ENCODE results near the gene PGAP2. TPM values are rescaled to one million over a fixed set of nuclear protein-coding genes. Genes with fewer than 3 reads are reported as not detected.

PGAP2 gene
- polyA plus RNA-seq, 1 experiment: 20.8 TPM

GRCh38 chr11:3834349-3834663 lies 25.9 kb downstream of the PGAP2 start:
- no peaks in the 10 kb centered on the region for H3K9me3 ChIP-seq (ENCODE audit: control insufficient read depth, insufficient read depth, low read length)
- no peaks in the 10 kb centered on the region for H3K27me3 ChIP-seq (ENCODE audit: control insufficient read depth, insufficient read depth, low read length)
- no peak for TF ChIP-seq CTCF (IDR thresholded peaks at IDR 0.05; ENCODE audit: low read depth, low read length)
- ChIA-PET CTCF (interaction anchor here (1.7 to 2.1 kb wide), 2 partner anchors 21 to 238 kb away, joined by 5 to 8 read pairs; partner anchors contain the start of gene STIM1), POLR2A (no interaction called here)
- no peak overlapping the region for H3K4me3 ChIP-seq (ENCODE audit: low read depth, low read length)
- H3K27ac ChIP-seq (ENCODE audit: low read depth, low read length): no peak overlapping the region
- no peak for DNase-seq (ENCODE audit: low read depth, low spot score)

GRCh38 chr11:3834664-3835461 lies 26.5 kb downstream of the PGAP2 start:
- TF ChIP-seq CTCF (IDR thresholded peaks at IDR 0.05; ENCODE audit: low read depth, low read length): no peak
- no peak overlapping the region for H3K4me3 ChIP-seq (ENCODE audit: low read depth, low read length)
- H3K9me3 ChIP-seq (ENCODE audit: control insufficient read depth, insufficient read depth, low read length): no peaks in the 10 kb centered on the region
- POLR2A ChIA-PET: no interaction called here
- CTCF ChIA-PET: interaction anchor here (0.6 to 27.6 kb wide), 6 partner anchors 10 to 238 kb away, joined by 3 to 1559 read pairs (median 6); partner anchors contain the start of genes PGAP2 and STIM1
- no peaks in the 10 kb centered on the region for H3K27me3 ChIP-seq (ENCODE audit: control insufficient read depth, insufficient read depth, low read length)
- no peak overlapping the region for H3K27ac ChIP-seq (ENCODE audit: low read depth, low read length)
- no peak for DNase-seq (ENCODE audit: low read depth, low spot score)

GRCh38 chr11:3835751-3836150 lies 27.4 kb downstream of the PGAP2 start:
- no peaks in the 10 kb centered on the region for H3K27me3 ChIP-seq (ENCODE audit: control insufficient read depth, insufficient read depth, low read length)
- DNase-seq (ENCODE audit: low read depth, low spot score): no peak
- no peak overlapping the region for H3K4me3 ChIP-seq (ENCODE audit: low read depth, low read length)
- H3K27ac ChIP-seq (ENCODE audit: low read depth, low read length): no peak overlapping the region
- TF ChIP-seq CTCF (IDR thresholded peaks at IDR 0.05; ENCODE audit: low read depth, low read length): no peak
- H3K9me3 ChIP-seq (ENCODE audit: control insufficient read depth, insufficient read depth, low read length): no peaks in the 10 kb centered on the region; the same call in 1 of the 2 replicates
- ChIA-PET POLR2A (no interaction called here), CTCF (interaction anchor here (0.6 to 27.6 kb wide), 5 partner anchors 10 to 237 kb away, joined by 3 to 1559 read pairs (median 4); partner anchors contain the start of genes PGAP2 and STIM1)

GRCh38 chr11:3836903-3837302 lies 28.5 kb downstream of the PGAP2 start:
- no peak for TF ChIP-seq CTCF (IDR thresholded peaks at IDR 0.05; ENCODE audit: low read depth, low read length)
- ChIA-PET POLR2A (no interaction called here), CTCF (interaction anchor here (7.9 to 27.6 kb wide), 2 partner anchors 15 to 236 kb away, joined by 150 to 1559 read pairs; partner anchors contain the start of gene STIM1)

GRCh38 chr11:3837793-3838192 lies 29.4 kb downstream of the PGAP2 start:
- Histone ChIP-seq H3K27ac (ENCODE audit: low read depth, low read length) (peak overlapping the region; percentile 31), H3K9me3 (ENCODE audit: control insufficient read depth, insufficient read depth, low read length) (no peaks in the 10 kb centered on the region; the same call in 1 of the 2 replicates), H3K4me3 (ENCODE audit: low read depth, low read length) (no peak overlapping the region), H3K27me3 (ENCODE audit: control insufficient read depth, insufficient read depth, low read length) (no peaks in the 10 kb centered on the region)
- ChIA-PET CTCF (interaction anchor here (7.9 to 27.6 kb wide), 2 partner anchors 15 to 235 kb away, joined by 150 to 1559 read pairs; partner anchors contain the start of gene STIM1), POLR2A (no interaction called here)
- TF ChIP-seq CTCF (IDR thresholded peaks at IDR 0.05; ENCODE audit: low read depth, low read length): no peak
- DNase-seq (ENCODE audit: low read depth, low spot score): no peak

More at GRCh38 chr11:3836903-3837302, 28.5 kb downstream of the PGAP2 start:
- Histone ChIP-seq H3K27ac (ENCODE audit: low read depth, low read length) (no peak overlapping the region), H3K27me3 (ENCODE audit: control insufficient read depth, insufficient read depth, low read length) (no peaks in the 10 kb centered on the region), H3K9me3 (ENCODE audit: control insufficient read depth, insufficient read depth, low read length) (no peaks in the 10 kb centered on the region; the same call in 1 of the 2 replicates), H3K4me3 (ENCODE audit: low read depth, low read length) (no peak overlapping the region)
- no peak for DNase-seq (ENCODE audit: low read depth, low spot score)
